Measurements from ENCODE around the gene BTBD10.

- TF ChIP-seq, protein P1, sequence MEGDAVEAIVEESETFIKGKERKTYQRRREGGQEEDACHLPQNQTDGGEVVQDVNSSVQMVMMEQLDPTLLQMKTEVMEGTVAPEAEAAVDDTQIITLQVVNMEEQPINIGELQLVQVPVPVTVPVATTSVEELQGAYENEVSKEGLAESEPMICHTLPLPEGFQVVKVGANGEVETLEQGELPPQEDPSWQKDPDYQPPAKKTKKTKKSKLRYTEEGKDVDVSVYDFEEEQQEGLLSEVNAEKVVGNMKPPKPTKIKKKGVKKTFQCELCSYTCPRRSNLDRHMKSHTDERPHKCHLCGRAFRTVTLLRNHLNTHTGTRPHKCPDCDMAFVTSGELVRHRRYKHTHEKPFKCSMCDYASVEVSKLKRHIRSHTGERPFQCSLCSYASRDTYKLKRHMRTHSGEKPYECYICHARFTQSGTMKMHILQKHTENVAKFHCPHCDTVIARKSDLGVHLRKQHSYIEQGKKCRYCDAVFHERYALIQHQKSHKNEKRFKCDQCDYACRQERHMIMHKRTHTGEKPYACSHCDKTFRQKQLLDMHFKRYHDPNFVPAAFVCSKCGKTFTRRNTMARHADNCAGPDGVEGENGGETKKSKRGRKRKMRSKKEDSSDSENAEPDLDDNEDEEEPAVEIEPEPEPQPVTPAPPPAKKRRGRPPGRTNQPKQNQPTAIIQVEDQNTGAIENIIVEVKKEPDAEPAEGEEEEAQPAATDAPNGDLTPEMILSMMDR (IDR thresholded peaks at IDR 0.05), result no peak
- no peak for TF ChIP-seq POLR2A (IDR thresholded peaks at IDR 0.05)
These were observed 71.8 kb downstream of the BTBD10 start for GRCh38 chr11:13391217-13391616.

Measured in suprapubic skin (tissue), 3 donors.